Neural progenitor cell (in vitro differentiated cells): ENCODE measurements around the gene OSM. TPM values are rescaled to one million over a fixed set of nuclear protein-coding genes. Genes with fewer than 3 reads are reported as not detected.
"Not testable (repeated sequence)": the region's sequence is repeated elsewhere in the genome, so short reads cannot be mapped to it uniquely, and the experiment has no call there.

Source experiments
- DNase-seq: peaks from one replicate; pipeline ENCODE4 v3.0.0-alpha.2; 2016; ENCODE audit warnings: low spot score
- H2AFZ ChIP-seq: fragments of 200-600 bp; sonication (generic); replicated peaks from 2 replicates; pipeline ENCODE4 v1.6.1; 2016; ENCODE audit warnings: antibody characterized with exemption
- H3F3A ChIP-seq: fragments of 200-600 bp; sonication (generic); 2 replicates; pipeline ENCODE4 v1.6.1; 2016; ENCODE audit warnings: antibody characterized with exemption, low read depth
- H3K27ac ChIP-seq: fragments of 200-600 bp; sonication (generic); 2 replicates; pipeline ENCODE4 v1.5.1; 2016; ENCODE audit warnings: mild to moderate bottlenecking
- H3K27me3 ChIP-seq: fragments of 200-600 bp; sonication (generic); 2 replicates; pipeline ENCODE4 v1.6.1; 2016; ENCODE audit warnings: mild to moderate bottlenecking, moderate library complexity
- H3K36me3 ChIP-seq: fragments of 200-600 bp; sonication (generic); 2 replicates; pipeline ENCODE4 v1.5.1; 2016
- H3K4me1 ChIP-seq: fragments of 200-600 bp; sonication (generic); 2 replicates; pipeline ENCODE4 v1.6.1; 2016; ENCODE audit warnings: mixed run types
- H3K4me2 ChIP-seq: fragments of 200-600 bp; sonication (generic); 2 replicates; pipeline ENCODE4 v1.6.1; 2016
- H3K4me3 ChIP-seq: fragments of 200-600 bp; sonication (generic); 2 replicates; pipeline ENCODE4 v1.5.1; 2016
- H3K79me2 ChIP-seq: fragments of 200-600 bp; sonication (generic); 2 replicates; pipeline ENCODE4 v1.6.1; 2016; ENCODE audit warnings: low read depth
- H3K9ac ChIP-seq: fragments of 200-600 bp; sonication (generic); 2 replicates; pipeline ENCODE4 v1.6.1; 2016
- H3K9me3 ChIP-seq: fragments of 200-600 bp; sonication (generic); 2 replicates; pipeline ENCODE4 v1.5.1; 2016; ENCODE audit warnings: low read depth
- H4K20me1 ChIP-seq: fragments of 200-600 bp; sonication (generic); 2 replicates; pipeline ENCODE4 v1.6.1; 2016; ENCODE audit warnings: low read depth
- H3K27ac Mint-ChIP-seq: 3 replicates; pipeline ENCODE4 v1.8.0; 2021; ENCODE audit warnings: mixed read lengths
- H3K27me3 Mint-ChIP-seq: 2 replicates; pipeline ENCODE4 v1.8.0; 2022; ENCODE audit warnings: low read depth, mild to moderate bottlenecking, inconsistent platforms, moderate library complexity, mixed read lengths; ENCODE audit not compliant: insufficient read depth
- H3K36me3 Mint-ChIP-seq: 3 replicates; pipeline ENCODE4 v1.8.0; 2021; ENCODE audit warnings: mixed read lengths
- H3K4me1 Mint-ChIP-seq: 3 replicates; pipeline ENCODE4 v1.8.0; 2021; ENCODE audit warnings: mixed read lengths
- H3K4me3 Mint-ChIP-seq: 3 replicates; pipeline ENCODE4 v1.8.0; 2021; ENCODE audit warnings: mild to moderate bottlenecking, moderate library complexity, mixed read lengths
- H3K9me3 Mint-ChIP-seq: 3 replicates; pipeline ENCODE4 v1.8.0; 2020; ENCODE audit warnings: mixed read lengths
- CTCF ChIP-seq: fragments of 200-600 bp; sonication (generic); IDR thresholded peaks from 2 replicates; pipeline ENCODE4 v1.5.1; 2017; ENCODE audit warnings: antibody characterized with exemption, mild to moderate bottlenecking
- EZH2 ChIP-seq: fragments of 200-600 bp; sonication (generic); IDR thresholded peaks from 2 replicates; pipeline ENCODE4 v1.6.1; 2017; ENCODE audit warnings: antibody characterized with exemption, mild to moderate bottlenecking, moderate library complexity
- EZH2phosphoT487 ChIP-seq: fragments of 200-600 bp; sonication (generic); IDR thresholded peaks from 2 replicates; pipeline ENCODE4 v1.6.1; 2017; ENCODE audit warnings: antibody characterized with exemption
- total RNA-seq: library from RNA; depleted of rRNA; stranded (reverse); fragments of >200 nt; gene quantifications from 2 replicates; pipeline ENCODE4 v1.2.3, GENCODE V29; 2015; ENCODE audit warnings: low replicate concordance

Gene OSM
- total RNA-seq, 1 donor from 2014 or later, result not detected

- H3K79me2 ChIP-seq, result no peaks in the 10 kb centered on the region
- peaks cover 2% of the 10 kb centered on the region for H3K9me3 Mint-ChIP-seq
- peaks cover 10% of the 10 kb centered on the region for H3K27me3 Mint-ChIP-seq
- no peak overlapping the region for H3K27ac ChIP-seq
- H4K20me1 ChIP-seq, result no peaks in the 10 kb centered on the region
- no peak for DNase-seq
- peaks cover 43% of the 10 kb centered on the region for H3K4me1 Mint-ChIP-seq
- H3K36me3 Mint-ChIP-seq, result no peaks in the 10 kb centered on the region
- no peaks in the 10 kb centered on the region for H3F3A ChIP-seq
- H2AFZ ChIP-seq, result no peak overlapping the region
- H3K4me3 ChIP-seq, result no peak overlapping the region
- no peaks in the 10 kb centered on the region for H3K36me3 ChIP-seq
- no peaks in the 10 kb centered on the region for H3K27me3 ChIP-seq
- H3K9me3 ChIP-seq, result no peaks in the 10 kb centered on the region
- H3K27ac Mint-ChIP-seq, result peak overlapping the region; percentile 77
- no peak overlapping the region for H3K4me2 ChIP-seq
- TF ChIP-seq EZH2 (no peak), EZH2phosphoT487 (no peak), CTCF (no peak)
- H3K9ac ChIP-seq, result no peak overlapping the region
- H3K4me3 Mint-ChIP-seq, result no peak overlapping the region
- peaks cover 10% of the 10 kb centered on the region for H3K4me1 ChIP-seq
These were observed 30.9 kb downstream of the OSM start for GRCh38 chr22:30235687-30236170.

- no peak overlapping the region for H3K4me2 ChIP-seq
These were observed 31.7 kb downstream of the OSM start for GRCh38 chr22:30234786-30235470.

GRCh38 chr22:30234325-30234724, 32.3 kb downstream of the OSM start:
- not testable (repeated sequence) for H3K9me3 Mint-ChIP-seq, H3K4me2 ChIP-seq, H2AFZ ChIP-seq, H3K27ac Mint-ChIP-seq, H3K4me3 ChIP-seq, DNase-seq, H4K20me1 ChIP-seq, H3K9me3 ChIP-seq, H3K79me2 ChIP-seq, H3K9ac ChIP-seq, H3K36me3 Mint-ChIP-seq, H3K4me3 Mint-ChIP-seq, H3F3A ChIP-seq, H3K27me3 ChIP-seq, H3K36me3 ChIP-seq, H3K27ac ChIP-seq
- Mint-ChIP-seq H3K4me1 (peaks cover 42% of the 10 kb centered on the region), H3K27me3 (peaks cover 10% of the 10 kb centered on the region)
- peaks cover 10% of the 10 kb centered on the region for H3K4me1 ChIP-seq

More at GRCh38 chr22:30234786-30235470, 31.7 kb downstream of the OSM start:
- Mint-ChIP-seq H3K4me3 (no peak overlapping the region), H3K27ac (no peak overlapping the region), H3K27me3 (peaks cover 10% of the 10 kb centered on the region), H3K36me3 (no peaks in the 10 kb centered on the region), H3K4me1 (peaks cover 40% of the 10 kb centered on the region), H3K9me3 (peaks cover 2% of the 10 kb centered on the region)
- H3K9me3 ChIP-seq, result no peaks in the 10 kb centered on the region
- TF ChIP-seq EZH2phosphoT487, result no peak
- no peak for TF ChIP-seq EZH2
- TF ChIP-seq CTCF, result no peak
- no peak overlapping the region for H3K27ac ChIP-seq
- peaks cover 10% of the 10 kb centered on the region for H3K4me1 ChIP-seq
- H3K36me3 ChIP-seq, result no peaks in the 10 kb centered on the region
- H3K79me2 ChIP-seq, result no peaks in the 10 kb centered on the region
- no peak for DNase-seq
- H2AFZ ChIP-seq, result no peak overlapping the region
- no peaks in the 10 kb centered on the region for H3K27me3 ChIP-seq
- H3K9ac ChIP-seq, result no peak overlapping the region
- H4K20me1 ChIP-seq, result no peaks in the 10 kb centered on the region
- no peak overlapping the region for H3K4me3 ChIP-seq
- no peaks in the 10 kb centered on the region for H3F3A ChIP-seq

GRCh38 chr22:30233582-30233981, 33.1 kb downstream of the OSM start:
- no peak overlapping the region for H3K4me2 ChIP-seq
- no peak for DNase-seq
- H3K4me3 ChIP-seq, result no peak overlapping the region
- no peak overlapping the region for H3K27ac ChIP-seq
- no peaks in the 10 kb centered on the region for H4K20me1 ChIP-seq
- no peak overlapping the region for H2AFZ ChIP-seq
- no peaks in the 10 kb centered on the region for H3K36me3 ChIP-seq
- Mint-ChIP-seq H3K27me3 (peaks cover 10% of the 10 kb centered on the region), H3K9me3 (peaks cover 2% of the 10 kb centered on the region), H3K4me1 (peaks cover 42% of the 10 kb centered on the region), H3K36me3 (no peaks in the 10 kb centered on the region), H3K4me3 (no peak overlapping the region), H3K27ac (no peak overlapping the region)
- no peaks in the 10 kb centered on the region for H3F3A ChIP-seq
- no peak overlapping the region for H3K9ac ChIP-seq
- H3K27me3 ChIP-seq, result no peaks in the 10 kb centered on the region
- no peaks in the 10 kb centered on the region for H3K9me3 ChIP-seq
- TF ChIP-seq CTCF (no peak), EZH2phosphoT487 (no peak), EZH2 (no peak)
- no peaks in the 10 kb centered on the region for H3K79me2 ChIP-seq
- H3K4me1 ChIP-seq, result peaks cover 10% of the 10 kb centered on the region
